Upper lobe of left lung (tissue), 6 donors: Measurements from ENCODE around the gene RNF214. TPM values are rescaled to one million over a fixed set of nuclear protein-coding genes. Genes with fewer than 3 reads are reported as not detected.

Source experiments
- ATAC-seq, 2 donors: fragments of 200-7000 bp; cut with Tn5 transposase; one replicate each; pipeline ENCODE4 v1.9.1; 2022; ENCODE audit warnings: mild to moderate bottlenecking in 2 of 2, moderate library complexity in 2 of 2; ENCODE audit not compliant: low FRiP score in 2 of 2
- DNase-seq, 2 donors: peaks; one replicate each; pipeline ENCODE4 v3.0.0-alpha.2; 2019 to 2020
- H3K27ac ChIP-seq, 4 donors: fragments of 200-600 bp; sonication (generic); one replicate each; pipeline ENCODE4 v1.5.1; 2016 to 2019
- H3K27me3 ChIP-seq, 4 donors: fragments of 200-600 bp; sonication (generic); one replicate each; pipeline ENCODE4 v1.5.1; 2017 to 2019
- H3K36me3 ChIP-seq, 4 donors: fragments of 200-600 bp; sonication (generic); one replicate each; pipeline ENCODE4 v1.5.1; 2016 to 2019
- H3K4me1 ChIP-seq, 4 donors: fragments of 200-600 bp; sonication (generic); one replicate each; pipeline ENCODE4 v1.5.1; 2018 to 2019
- H3K4me3 ChIP-seq, 4 donors: fragments of 200-600 bp; sonication (generic); one replicate each; pipeline ENCODE4 v1.5.1; 2017 to 2019; ENCODE audit warnings: mild to moderate bottlenecking in 2 of 4, moderate library complexity in 1 of 4
- H3K9me3 ChIP-seq, 4 donors: fragments of 200-600 bp; sonication (generic); one replicate each; pipeline ENCODE4 v1.5.1; 2018 to 2019
- EP300 ChIP-seq, 4 donors: sonication (generic); formaldehyde crosslinking; IDR thresholded peaks; one replicate each; pipeline ENCODE4 v1.5.1; 2017; ENCODE audit warnings: antibody characterized with exemption in 4 of 4, control low read depth in 2 of 4
- POLR2A ChIP-seq, 4 donors: fragments of 450-650 bp; IDR thresholded peaks; one replicate each; pipeline ENCODE4 v1.5.1; 2016 to 2017; ENCODE audit warnings: antibody characterized with exemption in 4 of 4, mild to moderate bottlenecking in 2 of 4
- POLR2AphosphoS5 ChIP-seq, 2 donors: sonication (generic); formaldehyde crosslinking; IDR thresholded peaks; one replicate each; pipeline ENCODE4 v1.5.1; 2017; ENCODE audit warnings: antibody characterized with exemption in 2 of 2
- WGBS, 2 donors: methylation state at CpG; one replicate each; pipeline ENCODE4 v1.1.5; 2017 to 2018; 5-methylcytosine and 5-hydroxymethylcytosine counted together
- total RNA-seq, 6 donors: library from RNA; depleted of rRNA in 4 of 6; stranded (reverse); fragments of >200 nt in 4 of 6; gene quantifications; one replicate each; pipeline versions ENCODE4 v1.1.0 to v1.2.1, GENCODE V29; 2016 to 2021
- TF ChIP-seq, protein P1 (sequence below), 6 experiments: fragments of 450-650 bp in 4 of 6; fragments of 200-600 bp in 2 of 6; sonication (generic) in 2 of 6; IDR thresholded peaks; one replicate each; pipeline ENCODE4 v1.5.1; 2016 to 2019; ENCODE audit warnings: antibody characterized with exemption in 6 of 6
- donor health status: DM: no; HTN: no; CAD: no; lungs with moderate emphysema.
- donor health status: DM: no; HTN: yes; CAD: no; lungs with severe emphysema.

RNF214 gene
- total RNA-seq, 6 donors from 2014 or later, result 9.0 to 24.1 (median 19.8) TPM

DNA sequence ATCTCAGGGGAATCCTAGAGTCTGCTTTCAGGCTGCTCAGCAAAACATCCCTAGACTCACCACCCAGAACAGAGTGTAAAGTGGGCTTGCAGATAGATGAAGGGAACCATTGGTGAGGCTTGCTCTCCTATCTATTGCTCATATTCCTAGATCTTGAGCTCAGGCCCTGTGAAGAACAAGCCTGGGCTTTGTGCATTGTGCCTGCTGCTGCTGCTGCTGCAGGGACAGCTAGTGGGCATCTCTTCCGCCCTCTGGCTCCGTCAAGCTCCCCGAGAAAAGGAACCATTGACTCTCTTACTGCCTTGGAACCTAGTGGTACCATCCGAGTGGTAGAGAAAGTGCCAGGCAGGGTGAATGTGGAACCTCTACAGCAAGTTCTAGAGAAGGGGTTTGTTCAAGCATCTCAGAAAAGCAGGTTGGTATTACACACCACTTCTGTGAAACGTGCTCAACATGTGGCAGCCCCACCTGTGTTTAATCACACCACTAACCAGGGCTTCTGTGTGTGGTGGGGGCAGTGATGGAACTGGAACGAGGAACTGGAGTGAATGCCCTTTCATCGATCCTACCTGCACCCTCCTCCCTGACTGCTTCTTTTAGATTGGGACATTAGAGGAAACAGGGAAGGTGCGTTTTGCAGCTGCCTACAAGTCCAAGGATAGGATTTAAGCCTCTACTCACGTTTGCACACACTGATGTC, 63.1 kb downstream of the RNF214 start:
- no peaks in the 10 kb centered on the region for H3K9me3 ChIP-seq
- ATAC-seq, result no peak
- 89 to 93% methylated on average over 6 to 9 of the region's 9 CpGs for WGBS, 2 donors
- peaks cover 5 to 25% (median 14%) of the 10 kb centered on the region in 4 donors for H3K36me3 ChIP-seq
- no peak overlapping the region for H3K27ac ChIP-seq
- TF ChIP-seq POLR2AphosphoS5 (IDR thresholded peaks at IDR 0.05), result no peak
- no peak for TF ChIP-seq POLR2A (IDR thresholded peaks at IDR 0.05)
- no peaks in the 10 kb centered on the region for H3K27me3 ChIP-seq
- H3K4me3 ChIP-seq, result no peak overlapping the region
- DNase-seq, result no peak
- H3K4me1 ChIP-seq, result peaks cover 0 to 8% (median 5%) of the 10 kb centered on the region in 4 donors

DNA sequence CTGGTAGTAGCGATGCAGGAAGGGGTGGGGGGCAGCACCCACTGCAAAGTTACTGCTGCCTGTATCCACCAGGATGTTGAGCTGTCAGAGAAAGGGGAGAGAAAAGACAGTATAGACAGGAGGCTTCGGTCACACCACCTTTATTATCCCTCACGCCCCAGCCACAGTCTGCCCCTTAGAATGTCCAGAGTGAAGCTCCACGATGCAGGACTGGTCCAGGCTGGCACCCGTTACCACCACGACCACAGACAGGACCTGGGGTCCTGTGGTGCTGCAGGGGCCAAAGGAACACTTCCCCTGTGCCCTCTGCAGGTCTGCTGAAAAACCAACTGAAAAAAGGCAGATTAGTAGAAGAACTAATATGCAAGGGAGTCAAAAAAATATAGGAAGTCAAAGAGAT, 64.4 kb downstream of the RNF214 start:
- Histone ChIP-seq H3K27me3 (no peaks in the 10 kb centered on the region), H3K9me3 (no peaks in the 10 kb centered on the region), H3K36me3 (peaks cover 0 to 15% (median 8%) of the 10 kb centered on the region in 4 donors), H3K4me1 (peaks cover 0 to 9% (median 6%) of the 10 kb centered on the region in 4 donors), H3K4me3 (no peak overlapping the region), H3K27ac (no peak overlapping the region)
- ATAC-seq (no peak), DNase-seq (no peak)
- TF ChIP-seq, protein P1, sequence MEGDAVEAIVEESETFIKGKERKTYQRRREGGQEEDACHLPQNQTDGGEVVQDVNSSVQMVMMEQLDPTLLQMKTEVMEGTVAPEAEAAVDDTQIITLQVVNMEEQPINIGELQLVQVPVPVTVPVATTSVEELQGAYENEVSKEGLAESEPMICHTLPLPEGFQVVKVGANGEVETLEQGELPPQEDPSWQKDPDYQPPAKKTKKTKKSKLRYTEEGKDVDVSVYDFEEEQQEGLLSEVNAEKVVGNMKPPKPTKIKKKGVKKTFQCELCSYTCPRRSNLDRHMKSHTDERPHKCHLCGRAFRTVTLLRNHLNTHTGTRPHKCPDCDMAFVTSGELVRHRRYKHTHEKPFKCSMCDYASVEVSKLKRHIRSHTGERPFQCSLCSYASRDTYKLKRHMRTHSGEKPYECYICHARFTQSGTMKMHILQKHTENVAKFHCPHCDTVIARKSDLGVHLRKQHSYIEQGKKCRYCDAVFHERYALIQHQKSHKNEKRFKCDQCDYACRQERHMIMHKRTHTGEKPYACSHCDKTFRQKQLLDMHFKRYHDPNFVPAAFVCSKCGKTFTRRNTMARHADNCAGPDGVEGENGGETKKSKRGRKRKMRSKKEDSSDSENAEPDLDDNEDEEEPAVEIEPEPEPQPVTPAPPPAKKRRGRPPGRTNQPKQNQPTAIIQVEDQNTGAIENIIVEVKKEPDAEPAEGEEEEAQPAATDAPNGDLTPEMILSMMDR (IDR thresholded peaks at IDR 0.05), result no peak
- TF ChIP-seq EP300 (IDR thresholded peaks at IDR 0.05), result no peak
- TF ChIP-seq POLR2AphosphoS5 (IDR thresholded peaks at IDR 0.05), result no peak
- no peak for TF ChIP-seq POLR2A (IDR thresholded peaks at IDR 0.05)
- 91 to 93% methylated on average over 6 of the region's 6 CpGs for WGBS, 2 donors

DNA sequence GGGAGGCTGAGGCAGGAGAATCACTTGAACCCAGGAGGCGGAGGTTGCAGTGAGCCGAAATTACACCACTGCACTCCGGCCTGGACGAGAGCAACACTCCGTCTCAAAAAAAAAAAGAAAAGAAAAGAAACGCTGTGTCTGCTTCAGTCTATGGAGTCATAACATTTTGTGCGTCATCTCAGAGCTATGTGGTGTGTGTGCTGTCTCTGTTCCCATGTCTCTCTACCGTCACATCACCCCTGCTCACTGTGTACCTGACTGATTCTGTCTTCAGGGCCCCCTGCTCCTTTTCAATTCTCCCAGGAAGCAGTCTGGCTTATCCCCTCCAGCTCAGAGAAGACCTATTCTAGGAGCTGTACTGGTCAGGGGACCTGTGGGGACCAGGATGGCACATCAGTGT, 65.7 kb downstream of the RNF214 start:
- TF ChIP-seq, protein P1 (IDR thresholded peaks at IDR 0.05), result no peak
- TF ChIP-seq POLR2A (IDR thresholded peaks at IDR 0.05), result no peak
- TF ChIP-seq POLR2AphosphoS5 (IDR thresholded peaks at IDR 0.05), result no peak
- TF ChIP-seq EP300 (IDR thresholded peaks at IDR 0.05), result no peak
- Histone ChIP-seq H3K4me3 (no peak overlapping the region), H3K9me3 (no peaks in the 10 kb centered on the region), H3K27ac (no peak overlapping the region), H3K36me3 (peaks cover 0 to 9% (median 8%) of the 10 kb centered on the region in 4 donors), H3K4me1 (peaks cover 0 to 9% (median 6%) of the 10 kb centered on the region in 4 donors), H3K27me3 (no peaks in the 10 kb centered on the region)
- no peak for DNase-seq
- no peak for ATAC-seq
- WGBS, 2 donors, result 96 to 98% methylated on average over 8 of the region's 8 CpGs

DNA sequence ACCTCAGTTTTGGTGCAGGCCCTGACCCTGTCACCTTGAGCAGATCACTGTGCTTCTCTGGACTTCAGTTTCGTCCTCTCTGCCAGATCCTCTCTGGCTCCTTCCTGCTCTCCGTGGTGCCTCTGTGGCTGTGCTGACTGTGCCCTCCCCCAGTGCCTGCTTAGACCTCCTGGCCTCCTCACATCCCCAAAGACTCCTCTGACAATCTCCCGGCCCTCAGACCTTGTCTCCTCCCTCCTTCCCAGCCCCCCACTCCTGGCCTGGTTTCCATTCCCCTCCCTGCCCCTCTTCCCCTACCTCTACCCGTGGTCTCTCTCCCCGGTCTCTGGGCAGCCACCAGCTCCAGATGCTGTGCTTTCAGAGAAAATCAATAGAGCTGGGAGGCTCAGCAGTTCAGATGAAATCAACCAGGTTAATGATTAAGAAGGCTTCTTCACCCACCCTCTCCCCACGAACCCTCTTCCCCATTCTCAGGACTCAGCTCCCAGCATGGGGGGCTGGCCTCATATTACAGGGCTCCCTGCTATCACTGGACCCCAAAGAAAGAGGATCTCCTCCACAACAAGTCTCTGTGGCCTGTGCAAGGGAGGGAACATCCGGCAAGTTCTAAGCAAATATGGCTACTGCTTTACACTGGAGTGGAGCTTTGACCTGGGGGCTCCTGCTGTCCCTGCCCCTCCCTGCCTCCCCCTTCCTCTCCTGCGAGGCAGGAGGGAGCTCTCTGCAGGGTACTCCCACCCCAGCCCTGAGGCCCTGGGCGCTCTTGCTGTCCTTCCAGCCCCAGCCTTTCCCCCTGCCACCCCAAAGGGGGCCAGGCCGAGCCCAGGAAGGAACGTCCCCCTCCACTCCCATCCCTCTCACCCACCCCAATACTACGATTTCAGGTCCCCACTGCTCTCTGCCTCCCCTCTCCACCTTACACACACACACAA, 67.1 kb downstream of the RNF214 start:
- no peak for DNase-seq
- peaks cover 0 to under 1% (median 0%) of the 10 kb centered on the region in 4 donors for H3K36me3 ChIP-seq
- peaks cover 0 to 9% (median 6%) of the 10 kb centered on the region in 4 donors for H3K4me1 ChIP-seq
- 67 to 71% methylated on average over 8 to 11 of the region's 12 CpGs for WGBS, 2 donors
- H3K4me3 ChIP-seq, result no peak overlapping the region
- no peaks in the 10 kb centered on the region for H3K27me3 ChIP-seq
- H3K9me3 ChIP-seq, result no peaks in the 10 kb centered on the region
- TF ChIP-seq EP300 (IDR thresholded peaks at IDR 0.05) (no peak), POLR2AphosphoS5 (IDR thresholded peaks at IDR 0.05) (no peak), POLR2A (IDR thresholded peaks at IDR 0.05) (no peak)
- TF ChIP-seq, protein P1 (IDR thresholded peaks at IDR 0.05), result no peak
- H3K27ac ChIP-seq, result no peak overlapping the region
- ATAC-seq, result peak in 1 of 2 donors; percentile 6

DNA sequence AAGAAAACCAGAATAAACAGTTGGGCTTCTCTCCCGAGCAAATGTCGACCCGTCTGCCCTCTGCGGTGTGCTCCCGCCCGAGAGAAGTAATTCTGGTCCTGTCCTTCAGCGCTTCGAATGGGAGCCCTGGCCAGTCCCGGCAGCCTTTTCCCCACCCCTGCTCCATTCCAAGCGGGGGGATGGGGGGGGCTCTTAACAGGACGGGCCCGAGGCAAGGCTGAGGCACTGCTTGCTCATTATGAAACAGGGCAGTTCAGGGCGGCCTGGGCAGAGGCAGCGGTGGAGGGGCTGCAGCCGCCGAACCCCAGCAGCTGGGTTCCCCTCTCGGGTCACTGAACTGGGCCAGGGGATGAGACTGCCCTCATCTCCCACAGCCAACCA, 67.8 kb downstream of the RNF214 start:
- DNase-seq (peak in 1 of 2 donors; percentile 75), ATAC-seq (peak; percentile 54 to 67)
- WGBS, 2 donors, result 60 to 62% methylated on average over 8 to 16 of the region's 17 CpGs
- TF ChIP-seq POLR2AphosphoS5 (IDR thresholded peaks at IDR 0.05), result no peak
- no peak for TF ChIP-seq POLR2A (IDR thresholded peaks at IDR 0.05)
- TF ChIP-seq, protein P1 (IDR thresholded peaks at IDR 0.05), result no peak
- TF ChIP-seq EP300 (IDR thresholded peaks at IDR 0.05), result no peak
- no peaks in the 10 kb centered on the region for H3K9me3 ChIP-seq
- H3K36me3 ChIP-seq, result no peaks in the 10 kb centered on the region
- H3K4me3 ChIP-seq, result peak overlapping the region in 1 of 4 donors; percentile 7
- no peak overlapping the region for H3K27ac ChIP-seq
- H3K4me1 ChIP-seq, result peaks cover 0 to 9% (median 6%) of the 10 kb centered on the region in 4 donors
- no peaks in the 10 kb centered on the region for H3K27me3 ChIP-seq
